Fibroblast of mammary gland (primary cell): Measurements from ENCODE around the gene KCNJ9.

Experiments used
- DNase-seq: peaks from one replicate; pipeline ENCODE4 v3.0.0-alpha.2; 2010; ENCODE audit warnings: low read depth
- H3K4me3 ChIP-seq: 2 replicates; pipeline ENCODE4 v1.5.1; 2011; ENCODE audit warnings: low read depth, mild to moderate bottlenecking, low read length, moderate library complexity; ENCODE audit not compliant: control insufficient read depth
- TF ChIP-seq, protein P1 (sequence below): conservative IDR thresholded peaks from 2 replicates; pipeline ENCODE4 v1.5.1; 2011; ENCODE audit warnings: low read depth, low read length, inconsistent platforms; ENCODE audit not compliant: control insufficient read depth, insufficient read depth

The KCNJ9 gene

DNA sequence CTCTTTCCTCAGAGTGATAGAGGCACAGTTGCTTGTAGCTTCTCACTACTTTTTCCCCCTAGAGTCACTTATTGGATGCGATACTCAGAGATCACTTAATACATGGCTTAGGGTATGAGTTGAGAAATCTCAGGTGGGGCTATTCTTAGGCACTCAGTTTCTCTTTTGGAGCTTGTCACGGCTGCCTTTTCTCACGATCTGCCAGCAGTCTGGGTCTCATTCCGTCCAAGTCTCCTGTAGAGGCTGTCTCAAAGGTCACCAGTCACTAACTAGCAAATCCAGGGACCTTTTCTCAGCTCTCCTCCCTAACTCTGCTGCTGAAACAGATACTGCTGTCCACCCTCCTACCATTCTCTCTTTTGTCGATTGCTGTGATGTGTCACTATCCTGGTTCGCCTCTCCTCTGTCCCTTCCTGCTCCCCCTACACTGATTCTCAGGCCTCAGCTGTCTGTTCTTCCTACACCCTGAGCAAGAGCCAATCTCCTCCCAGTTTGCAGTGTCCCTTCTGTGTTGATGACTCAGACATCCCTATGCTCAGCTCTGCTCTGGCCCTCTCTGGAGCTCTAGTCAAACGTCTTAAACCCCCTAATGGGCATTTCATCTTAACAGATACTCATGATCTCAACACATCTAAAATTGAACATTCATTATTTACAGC, 46.7 kb downstream of the KCNJ9 start:
- TF ChIP-seq, protein P1, sequence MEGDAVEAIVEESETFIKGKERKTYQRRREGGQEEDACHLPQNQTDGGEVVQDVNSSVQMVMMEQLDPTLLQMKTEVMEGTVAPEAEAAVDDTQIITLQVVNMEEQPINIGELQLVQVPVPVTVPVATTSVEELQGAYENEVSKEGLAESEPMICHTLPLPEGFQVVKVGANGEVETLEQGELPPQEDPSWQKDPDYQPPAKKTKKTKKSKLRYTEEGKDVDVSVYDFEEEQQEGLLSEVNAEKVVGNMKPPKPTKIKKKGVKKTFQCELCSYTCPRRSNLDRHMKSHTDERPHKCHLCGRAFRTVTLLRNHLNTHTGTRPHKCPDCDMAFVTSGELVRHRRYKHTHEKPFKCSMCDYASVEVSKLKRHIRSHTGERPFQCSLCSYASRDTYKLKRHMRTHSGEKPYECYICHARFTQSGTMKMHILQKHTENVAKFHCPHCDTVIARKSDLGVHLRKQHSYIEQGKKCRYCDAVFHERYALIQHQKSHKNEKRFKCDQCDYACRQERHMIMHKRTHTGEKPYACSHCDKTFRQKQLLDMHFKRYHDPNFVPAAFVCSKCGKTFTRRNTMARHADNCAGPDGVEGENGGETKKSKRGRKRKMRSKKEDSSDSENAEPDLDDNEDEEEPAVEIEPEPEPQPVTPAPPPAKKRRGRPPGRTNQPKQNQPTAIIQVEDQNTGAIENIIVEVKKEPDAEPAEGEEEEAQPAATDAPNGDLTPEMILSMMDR, result no peak
- peak; percentile 75 for DNase-seq
- H3K4me3 ChIP-seq, result no peak overlapping the region

- TF ChIP-seq, protein P1, result no peak
- no peak overlapping the region for H3K4me3 ChIP-seq
- no peak for DNase-seq
Observed at GRCh38 chr1:160128636-160129035, 47.3 kb downstream of the KCNJ9 start.

DNA sequence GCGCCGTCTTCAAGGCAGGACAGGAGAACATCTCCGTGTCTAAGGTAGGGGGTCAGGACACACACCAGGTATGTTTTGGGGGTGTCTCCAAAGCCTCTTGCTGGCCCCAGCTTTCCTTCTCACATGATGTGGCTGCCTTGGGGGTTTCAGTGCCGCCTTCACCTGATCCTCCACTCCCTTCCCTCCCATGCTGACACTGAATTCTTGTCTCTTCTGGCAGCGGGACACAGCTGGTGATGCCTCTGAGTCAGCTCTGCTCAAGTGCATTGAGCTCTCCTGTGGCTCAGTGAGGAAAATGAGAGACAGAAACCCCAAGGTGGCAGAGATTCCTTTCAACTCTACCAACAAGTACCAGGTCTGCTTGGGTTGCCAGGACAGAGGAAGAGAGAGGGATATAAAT, 47.7 kb downstream of the KCNJ9 start:
- DNase-seq, result peak; percentile 16
- TF ChIP-seq, protein P1, result no peak
- H3K4me3 ChIP-seq, result no peak overlapping the region

- TF ChIP-seq, protein P1, result no peak
- H3K4me3 ChIP-seq, result no peak overlapping the region
- DNase-seq, result no peak
Observed at GRCh38 chr1:160129558-160129957, 48.2 kb downstream of the KCNJ9 start.

DNA sequence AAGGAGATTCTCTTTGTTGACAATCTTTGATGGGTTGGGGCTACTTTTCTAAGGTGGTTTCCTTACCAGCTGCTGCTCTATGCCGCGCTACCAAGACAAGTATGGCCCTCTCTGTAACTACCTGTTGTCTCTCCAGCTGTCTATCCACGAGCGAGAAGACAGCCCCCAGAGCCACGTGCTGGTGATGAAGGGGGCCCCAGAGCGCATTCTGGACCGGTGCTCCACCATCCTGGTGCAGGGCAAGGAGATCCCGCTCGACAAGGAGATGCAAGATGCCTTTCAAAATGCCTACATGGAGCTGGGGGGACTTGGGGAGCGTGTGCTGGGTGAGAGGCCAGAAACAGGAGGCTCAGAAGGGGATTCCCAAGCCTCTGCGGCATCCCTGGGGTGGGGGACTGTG, 48.6 kb downstream of the KCNJ9 start:
- DNase-seq, result no peak
- TF ChIP-seq, protein P1, result no peak
- H3K4me3 ChIP-seq, result no peak overlapping the region

GRCh38 chr1:160130486-160130885, 49.1 kb downstream of the KCNJ9 start:
- TF ChIP-seq, protein P1, result no peak
- DNase-seq, result no peak

DNA sequence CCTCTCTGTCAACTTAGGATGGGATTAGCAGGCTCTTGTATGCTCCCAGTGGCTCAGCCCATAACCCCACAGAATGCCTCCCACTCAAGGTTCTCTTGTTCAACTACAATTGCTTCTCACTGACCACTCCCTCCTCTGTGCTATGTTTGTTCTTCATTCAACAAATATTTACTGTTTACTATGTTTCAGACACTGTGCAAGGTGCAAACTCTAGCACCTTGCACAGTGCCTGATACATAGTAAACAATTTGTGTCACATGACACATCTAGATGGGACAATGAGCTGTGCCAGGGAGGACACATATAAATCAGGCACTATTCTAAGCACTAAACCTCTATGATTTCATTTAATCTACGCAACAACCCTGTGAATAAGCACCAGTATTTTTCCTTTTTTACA, 49.6 kb downstream of the KCNJ9 start:
- TF ChIP-seq, protein P1, result no peak
- no peak overlapping the region for H3K4me3 ChIP-seq
- DNase-seq, result no peak

More at GRCh38 chr1:160130486-160130885, 49.1 kb downstream of the KCNJ9 start:
- no peak overlapping the region for H3K4me3 ChIP-seq
